ENCODE results near the gene PXMP2.

PXMP2 gene

DNA sequence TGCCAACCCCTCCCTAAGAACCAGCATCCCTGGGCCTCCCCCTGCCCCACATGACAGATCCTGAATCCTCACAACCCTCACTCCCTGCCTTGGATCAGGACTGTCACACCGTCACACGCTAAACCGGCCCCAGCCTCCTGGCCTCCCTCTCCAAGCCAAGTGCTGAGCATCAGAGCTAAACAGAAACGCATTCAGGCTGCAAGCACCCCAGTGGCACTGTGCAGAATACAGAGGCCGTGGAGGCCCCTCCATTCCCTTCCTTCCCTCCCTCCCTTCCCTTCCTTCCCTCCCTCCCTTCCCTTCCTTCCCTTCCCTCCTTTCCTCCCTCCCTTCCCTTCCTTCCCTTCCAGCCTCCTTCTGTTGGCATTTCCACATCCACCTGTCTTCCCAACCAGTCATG is 12.8 kb upstream of the PXMP2 start:
- Histone ChIP-seq H3K9me3 (ENCODE audit: insufficient read depth, low read length) (no peaks in the 10 kb centered on the region), H3K4me1 (ENCODE audit: low read length) (no peaks in the 10 kb centered on the region), H2AFZ (ENCODE audit: low read depth, low read length) (no peak overlapping the region), H4K20me1 (ENCODE audit: insufficient read depth, low read length) (peaks cover 6% of the 10 kb centered on the region), H3K36me3 (replicated peaks; ENCODE audit: low read depth, low read length) (peaks cover 68% of the 10 kb centered on the region), H3K27me3 (ENCODE audit: low read depth, low read length) (no peaks in the 10 kb centered on the region), H3K9ac (ENCODE audit: low read length) (no peak overlapping the region), H3K27ac (ENCODE audit: low read length) (no peak overlapping the region), H3K4me3 (ENCODE audit: low read length) (no peak overlapping the region), H3K79me2 (ENCODE audit: low read length) (peaks cover 11% of the 10 kb centered on the region), H3K4me2 (ENCODE audit: low read length) (no peak overlapping the region)
- TF ChIP-seq CTCF (IDR thresholded peaks at IDR 0.05; ENCODE audit: low read depth, low read length), result no peak

DNA sequence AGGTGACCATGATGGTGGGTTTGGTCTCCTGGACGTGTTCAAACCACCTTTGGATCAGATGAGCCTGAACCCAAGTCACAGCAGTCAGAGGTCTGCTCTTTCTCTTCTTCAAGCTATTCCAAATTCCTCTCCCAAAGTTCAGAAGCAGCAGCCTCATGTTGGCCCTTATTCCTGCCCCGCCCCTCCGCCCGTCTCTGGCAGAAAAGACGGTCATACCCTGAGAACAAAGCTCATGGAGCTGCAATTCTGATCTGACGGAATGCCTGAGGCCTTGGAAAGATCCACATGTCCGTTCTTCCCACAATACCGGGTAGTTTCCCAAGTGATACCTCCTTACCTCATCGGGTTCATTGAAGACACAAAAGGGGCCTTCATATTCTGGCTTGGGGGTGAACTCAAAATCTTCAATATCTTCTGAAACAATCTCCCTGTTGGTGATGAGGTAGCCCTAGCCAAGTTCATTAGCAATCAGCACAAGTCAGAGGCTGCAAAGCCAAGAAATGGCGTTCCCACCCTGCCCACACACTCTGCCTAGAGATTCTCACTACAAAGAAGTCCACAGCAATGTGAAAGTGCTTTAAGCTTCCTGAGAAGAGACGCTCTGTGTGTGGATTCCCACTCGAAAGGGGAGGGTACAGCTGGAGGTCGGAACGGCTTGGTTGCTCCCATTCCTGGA is 11.5 kb upstream of the PXMP2 start:
- Histone ChIP-seq H3K9ac (ENCODE audit: low read length) (no peak overlapping the region), H3K36me3 (replicated peaks; ENCODE audit: low read depth, low read length) (peaks cover 77% of the 10 kb centered on the region), H3K79me2 (ENCODE audit: low read length) (peaks cover 25% of the 10 kb centered on the region), H2AFZ (ENCODE audit: low read depth, low read length) (no peak overlapping the region), H4K20me1 (ENCODE audit: insufficient read depth, low read length) (peaks cover 20% of the 10 kb centered on the region), H3K4me2 (ENCODE audit: low read length) (no peak overlapping the region), H3K27ac (ENCODE audit: low read length) (no peak overlapping the region), H3K27me3 (ENCODE audit: low read depth, low read length) (no peaks in the 10 kb centered on the region), H3K9me3 (ENCODE audit: insufficient read depth, low read length) (no peaks in the 10 kb centered on the region), H3K4me3 (ENCODE audit: low read length) (no peak overlapping the region), H3K4me1 (ENCODE audit: low read length) (no peaks in the 10 kb centered on the region)
- TF ChIP-seq CTCF (IDR thresholded peaks at IDR 0.05; ENCODE audit: low read depth, low read length) (no peak), EZH2phosphoT487 (IDR thresholded peaks at IDR 0.05; ENCODE audit: low read depth) (no peak)

DNA sequence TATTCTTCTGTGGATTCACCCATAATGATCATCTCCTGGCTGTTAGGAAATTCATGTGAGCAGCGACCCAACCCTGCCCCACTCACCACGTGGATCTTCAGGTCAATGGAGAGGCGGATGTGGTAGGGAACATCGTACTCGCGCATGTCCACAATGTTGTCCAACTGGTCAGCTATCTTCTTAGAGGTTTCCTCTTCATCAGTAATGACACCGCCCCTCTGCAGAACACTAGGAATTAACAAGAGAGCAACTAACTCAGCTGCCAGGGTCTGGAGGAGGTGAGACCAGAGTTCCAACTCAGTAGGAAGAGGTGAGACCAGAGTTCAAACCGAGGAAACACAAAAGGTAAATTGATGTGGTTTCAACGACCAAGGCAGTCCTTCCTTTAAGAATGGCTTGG is 9.9 kb upstream of the PXMP2 start:
- no peaks in the 10 kb centered on the region for H3K9me3 ChIP-seq (ENCODE audit: insufficient read depth, low read length)
- peaks cover 28% of the 10 kb centered on the region for H4K20me1 ChIP-seq (ENCODE audit: insufficient read depth, low read length)
- peaks cover 68% of the 10 kb centered on the region for H3K36me3 ChIP-seq (replicated peaks; ENCODE audit: low read depth, low read length)
- no peak overlapping the region for H3K4me2 ChIP-seq (ENCODE audit: low read length)
- no peak overlapping the region for H3K27ac ChIP-seq (ENCODE audit: low read length)
- H2AFZ ChIP-seq (ENCODE audit: low read depth, low read length), result no peak overlapping the region
- no peak overlapping the region for H3K4me3 ChIP-seq (ENCODE audit: low read length)
- TF ChIP-seq EZH2phosphoT487 (IDR thresholded peaks at IDR 0.05; ENCODE audit: low read depth), result no peak
- TF ChIP-seq CTCF (IDR thresholded peaks at IDR 0.05; ENCODE audit: low read depth, low read length), result no peak
- peaks cover 40% of the 10 kb centered on the region for H3K79me2 ChIP-seq (ENCODE audit: low read length)
- no peaks in the 10 kb centered on the region for H3K4me1 ChIP-seq (ENCODE audit: low read length)
- H3K9ac ChIP-seq (ENCODE audit: low read length), result no peak overlapping the region
- H3K27me3 ChIP-seq (ENCODE audit: low read depth, low read length), result no peaks in the 10 kb centered on the region

- Histone ChIP-seq H3K9ac (ENCODE audit: low read length) (no peak overlapping the region), H3K79me2 (ENCODE audit: low read length) (peaks cover 80% of the 10 kb centered on the region), H3K4me3 (ENCODE audit: low read length) (no peak overlapping the region), H3K4me2 (ENCODE audit: low read length) (peak overlapping the region; percentile 78), H3K4me1 (ENCODE audit: low read length) (peaks cover 11% of the 10 kb centered on the region), H3K36me3 (replicated peaks; ENCODE audit: low read depth, low read length) (peaks cover 10% of the 10 kb centered on the region), H4K20me1 (ENCODE audit: insufficient read depth, low read length) (peaks cover 36% of the 10 kb centered on the region), H3K27me3 (ENCODE audit: low read depth, low read length) (no peaks in the 10 kb centered on the region), H3K27ac (ENCODE audit: low read length) (no peak overlapping the region), H2AFZ (ENCODE audit: low read depth, low read length) (no peak overlapping the region), H3K9me3 (ENCODE audit: insufficient read depth, low read length) (no peaks in the 10 kb centered on the region)
- TF ChIP-seq CTCF (IDR thresholded peaks at IDR 0.05; ENCODE audit: low read depth, low read length), result no peak
- no peak for TF ChIP-seq EZH2phosphoT487 (IDR thresholded peaks at IDR 0.05; ENCODE audit: low read depth)
Measured at GRCh38 chr12:132685400-132685799, 2.0 kb upstream of the PXMP2 start.
